ENCODE data around the gene RAPGEF3. TPM values are rescaled to one million over a fixed set of nuclear protein-coding genes. Genes with fewer than 3 reads are reported as not detected.

The RAPGEF3 gene
- total RNA-seq, 1 donor from 2014 or later = 165 TPM

DNA sequence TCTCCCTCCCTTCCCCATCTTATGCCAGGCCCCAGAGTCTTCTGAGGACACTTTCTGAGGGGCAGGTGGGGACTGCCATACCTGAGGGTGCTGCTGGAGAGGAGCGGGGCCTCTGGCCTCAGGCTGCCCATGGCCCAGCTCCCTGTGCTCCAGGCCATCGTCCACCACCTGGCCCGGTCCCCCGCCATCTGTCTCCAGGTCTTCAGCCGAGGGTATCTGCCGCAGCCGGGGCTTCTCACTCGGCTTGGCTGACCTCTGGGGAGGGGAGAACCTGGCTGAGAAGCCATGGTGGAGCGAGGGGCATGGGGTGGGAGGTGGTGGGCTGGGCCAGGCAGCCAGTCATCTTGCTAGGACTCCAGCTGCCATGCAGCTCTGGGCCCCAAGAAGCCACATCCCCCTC lies 36.0 kb upstream of the RAPGEF3 start:
- Histone ChIP-seq H3K9me3 (no peaks in the 10 kb centered on the region), H3K4me3 (no peak overlapping the region), H3K4me1 (peaks cover 10 to 11% of the 10 kb centered on the region in 2 donors), H3K27ac (peak overlapping the region; percentile 7 to 20), H3K36me3 (peaks cover 91 to 95% of the 10 kb centered on the region in 2 donors), H3K27me3 (no peaks in the 10 kb centered on the region)
- intact Hi-C loops (cut with DNase I) = no loop called here
- DNase-seq (ENCODE audit: low spot score in 2 of 2) = no peak
- TF ChIP-seq, protein P1, sequence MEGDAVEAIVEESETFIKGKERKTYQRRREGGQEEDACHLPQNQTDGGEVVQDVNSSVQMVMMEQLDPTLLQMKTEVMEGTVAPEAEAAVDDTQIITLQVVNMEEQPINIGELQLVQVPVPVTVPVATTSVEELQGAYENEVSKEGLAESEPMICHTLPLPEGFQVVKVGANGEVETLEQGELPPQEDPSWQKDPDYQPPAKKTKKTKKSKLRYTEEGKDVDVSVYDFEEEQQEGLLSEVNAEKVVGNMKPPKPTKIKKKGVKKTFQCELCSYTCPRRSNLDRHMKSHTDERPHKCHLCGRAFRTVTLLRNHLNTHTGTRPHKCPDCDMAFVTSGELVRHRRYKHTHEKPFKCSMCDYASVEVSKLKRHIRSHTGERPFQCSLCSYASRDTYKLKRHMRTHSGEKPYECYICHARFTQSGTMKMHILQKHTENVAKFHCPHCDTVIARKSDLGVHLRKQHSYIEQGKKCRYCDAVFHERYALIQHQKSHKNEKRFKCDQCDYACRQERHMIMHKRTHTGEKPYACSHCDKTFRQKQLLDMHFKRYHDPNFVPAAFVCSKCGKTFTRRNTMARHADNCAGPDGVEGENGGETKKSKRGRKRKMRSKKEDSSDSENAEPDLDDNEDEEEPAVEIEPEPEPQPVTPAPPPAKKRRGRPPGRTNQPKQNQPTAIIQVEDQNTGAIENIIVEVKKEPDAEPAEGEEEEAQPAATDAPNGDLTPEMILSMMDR (IDR thresholded peaks at IDR 0.05) = no peak

DNA sequence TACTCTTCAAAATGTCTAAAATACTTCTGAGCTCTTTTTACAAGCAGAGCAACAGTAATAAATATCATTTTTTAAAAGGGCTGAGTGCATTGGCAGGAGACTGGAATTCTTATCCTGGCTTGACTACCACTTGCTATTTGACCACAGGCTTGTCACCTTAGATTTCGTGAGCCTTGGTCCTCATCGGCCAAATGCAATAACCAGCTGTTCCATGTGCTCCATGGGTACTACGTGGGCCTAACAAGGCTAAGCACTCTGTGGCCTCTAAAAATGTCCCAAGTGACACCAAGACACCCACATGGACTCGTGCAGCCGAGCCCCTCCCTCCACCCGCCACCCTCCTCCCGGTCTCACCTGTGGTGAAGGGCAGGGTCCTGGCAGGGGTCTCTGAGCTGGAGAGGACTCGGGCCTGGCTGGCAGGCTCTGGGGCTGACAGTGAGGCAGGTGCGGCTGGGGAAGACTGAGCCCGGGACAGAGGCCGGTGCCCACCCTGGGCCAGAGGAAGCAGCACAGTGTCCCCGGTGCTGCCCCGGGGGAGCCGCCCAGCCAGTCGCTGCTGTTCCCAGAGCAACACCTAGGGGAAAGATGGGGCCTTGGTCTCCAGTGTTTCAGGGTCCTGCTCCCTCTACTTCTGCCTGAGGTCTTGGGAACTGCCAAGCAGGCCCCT lies 34.5 kb upstream of the RAPGEF3 start:
- intact Hi-C loops (cut with DNase I) = no loop called here
- no peak overlapping the region for H3K4me3 ChIP-seq
- H3K27me3 ChIP-seq = no peaks in the 10 kb centered on the region
- peak overlapping the region; percentile 16 to 69 for H3K27ac ChIP-seq
- DNase-seq (ENCODE audit: low spot score in 2 of 2) = no peak
- no peaks in the 10 kb centered on the region for H3K9me3 ChIP-seq
- TF ChIP-seq, protein P1 (IDR thresholded peaks at IDR 0.05) = no peak
- peaks cover 1 to 3% of the 10 kb centered on the region in 2 donors for H3K4me1 ChIP-seq
- H3K36me3 ChIP-seq = peaks cover 98 to 100% of the 10 kb centered on the region in 2 donors

DNA sequence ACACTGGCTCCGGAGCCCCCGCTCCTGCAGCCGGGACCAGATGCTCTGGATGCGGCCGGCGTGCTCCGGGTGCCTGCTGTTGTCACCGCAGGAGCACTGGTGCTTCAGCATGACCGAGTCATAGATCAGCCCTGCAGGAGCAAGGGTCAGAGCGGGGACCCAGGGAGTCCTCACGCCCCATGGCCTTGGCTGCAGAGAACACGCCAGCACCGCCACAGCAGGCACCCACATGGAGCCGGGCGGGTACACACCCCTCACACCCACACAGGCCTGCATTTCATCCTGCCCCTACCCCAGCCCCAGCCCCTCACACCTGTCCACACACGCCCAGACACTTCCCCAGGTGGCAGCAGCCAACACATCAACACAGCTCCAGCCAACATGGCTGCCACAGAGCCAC lies 33.2 kb upstream of the RAPGEF3 start:
- Histone ChIP-seq H3K27ac (peak overlapping the region; percentile 28 to 69), H3K4me3 (no peak overlapping the region), H3K9me3 (no peaks in the 10 kb centered on the region), H3K27me3 (no peaks in the 10 kb centered on the region), H3K36me3 (peaks cover 98 to 100% of the 10 kb centered on the region in 2 donors), H3K4me1 (peaks cover 0 to 3% of the 10 kb centered on the region in 2 donors)
- no peak for DNase-seq (ENCODE audit: low spot score in 2 of 2)
- intact Hi-C loops (cut with DNase I) = no loop called here
- TF ChIP-seq, protein P1 (IDR thresholded peaks at IDR 0.05) = no peak

DNA sequence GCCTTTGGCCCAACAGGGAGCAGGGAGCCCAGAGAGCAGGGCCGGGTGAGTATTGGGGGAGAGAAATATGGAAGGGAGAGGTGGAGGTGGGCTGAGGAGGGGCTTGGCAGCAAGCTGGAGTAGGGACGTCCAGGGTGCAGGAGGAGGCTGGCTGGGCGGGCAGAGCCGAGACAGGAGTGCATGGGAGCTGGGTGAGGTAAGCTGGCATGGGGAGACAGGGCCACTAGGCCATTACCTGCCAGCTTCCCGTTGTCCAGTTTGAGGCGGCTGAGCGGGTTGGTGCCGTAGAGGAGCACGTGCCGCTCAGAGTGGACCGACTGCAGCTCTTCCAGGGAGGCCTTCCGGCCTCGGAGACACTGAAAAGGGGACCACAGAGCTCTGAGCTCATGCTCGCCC lies 32.7 kb upstream of the RAPGEF3 start:
- Histone ChIP-seq H3K36me3 (peaks cover 98 to 100% of the 10 kb centered on the region in 2 donors), H3K4me1 (peaks cover 0 to 3% of the 10 kb centered on the region in 2 donors), H3K4me3 (no peak overlapping the region), H3K27me3 (no peaks in the 10 kb centered on the region), H3K27ac (peak overlapping the region in 1 of 2 donors; percentile 69), H3K9me3 (no peaks in the 10 kb centered on the region)
- intact Hi-C loops (cut with DNase I) = no loop called here
- DNase-seq (ENCODE audit: low spot score in 2 of 2) = no peak
- TF ChIP-seq, protein P1 (IDR thresholded peaks at IDR 0.05) = no peak

DNA sequence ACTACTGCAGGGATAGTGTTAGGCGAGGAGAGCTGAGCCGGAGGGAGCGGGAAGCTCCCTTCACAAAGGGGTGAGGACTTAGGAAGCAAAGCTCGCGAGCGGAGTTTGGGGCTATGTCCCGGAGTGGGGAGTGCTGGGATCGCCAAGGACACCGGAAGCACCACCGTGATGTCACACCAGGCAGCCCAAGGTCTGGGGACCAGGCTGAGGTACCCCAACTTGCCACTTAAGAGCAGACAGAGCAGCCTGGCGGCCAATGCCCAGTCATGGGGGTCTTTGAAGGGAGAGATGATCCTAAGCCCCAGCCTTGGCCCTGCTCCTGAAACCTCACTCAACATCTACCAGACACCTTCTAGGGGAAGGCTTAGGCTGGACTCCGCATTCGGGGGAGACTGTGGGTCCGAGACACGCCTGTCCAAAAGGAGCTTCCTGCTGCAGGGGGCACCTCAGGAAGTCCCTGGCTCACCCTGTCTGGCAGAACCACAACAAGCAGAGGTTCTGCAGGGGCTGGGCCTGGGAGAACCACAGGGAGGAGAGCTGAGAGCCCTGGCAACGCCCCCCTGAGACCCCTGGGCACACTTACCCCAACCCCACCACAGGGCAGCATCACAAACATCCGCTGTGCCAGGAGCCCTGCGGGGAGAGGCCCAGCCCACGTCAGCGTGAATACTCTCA lies 32.1 kb upstream of the RAPGEF3 start:
- H3K36me3 ChIP-seq = peaks cover 98 to 100% of the 10 kb centered on the region in 2 donors
- H3K4me3 ChIP-seq = no peak overlapping the region
- DNase-seq (ENCODE audit: low spot score in 2 of 2) = no peak
- peaks cover 0 to 3% of the 10 kb centered on the region in 2 donors for H3K4me1 ChIP-seq
- intact Hi-C loops (cut with DNase I) = no loop called here
- peak overlapping the region; percentile 12 to 30 for H3K27ac ChIP-seq
- no peaks in the 10 kb centered on the region for H3K27me3 ChIP-seq
- H3K9me3 ChIP-seq = no peaks in the 10 kb centered on the region
- TF ChIP-seq, protein P1 (IDR thresholded peaks at IDR 0.05) = no peak
